SH-SY5Y (cell line): ENCODE results near the gene PPM1H.

ENCODE experiments used
- GATA2 ChIP-seq: IDR thresholded peaks from 2 replicates; pipeline ENCODE4 v1.6.1; 2011; ENCODE audit warnings: mild to moderate bottlenecking, low read depth, low read length
- GATA3 ChIP-seq: IDR thresholded peaks from 2 replicates; pipeline ENCODE4 v1.6.1; 2011; ENCODE audit warnings: low read depth, mild to moderate bottlenecking, low read length, moderate library complexity

- TF ChIP-seq GATA3 (no peak), GATA2 (no peak)
Observed at GRCh38 chr12:62701492-62701891, 233.5 kb downstream of the PPM1H start.
